ENCODE data around the gene TLCD2.

DNA sequence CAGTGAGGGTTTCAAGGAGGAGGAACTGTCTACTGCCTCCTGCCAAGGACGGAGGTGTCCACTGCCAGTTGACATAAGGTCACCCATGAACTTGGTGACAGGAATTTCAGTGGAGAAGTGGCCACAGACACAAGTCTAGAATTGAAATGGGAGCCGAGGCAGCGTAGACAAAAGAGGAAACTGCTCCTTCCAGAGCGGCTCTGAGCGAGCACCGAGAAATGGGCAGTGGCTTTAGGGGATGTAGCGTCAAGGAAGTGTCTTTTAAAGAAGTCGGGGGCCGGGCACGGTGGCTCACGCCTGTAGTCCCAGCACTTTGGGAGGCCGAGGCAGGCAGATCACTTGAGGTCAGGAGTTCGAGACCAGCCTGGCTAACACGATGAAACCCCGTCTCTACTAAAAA, 48.6 kb upstream of the TLCD2 start:
- TF ChIP-seq, protein P1, sequence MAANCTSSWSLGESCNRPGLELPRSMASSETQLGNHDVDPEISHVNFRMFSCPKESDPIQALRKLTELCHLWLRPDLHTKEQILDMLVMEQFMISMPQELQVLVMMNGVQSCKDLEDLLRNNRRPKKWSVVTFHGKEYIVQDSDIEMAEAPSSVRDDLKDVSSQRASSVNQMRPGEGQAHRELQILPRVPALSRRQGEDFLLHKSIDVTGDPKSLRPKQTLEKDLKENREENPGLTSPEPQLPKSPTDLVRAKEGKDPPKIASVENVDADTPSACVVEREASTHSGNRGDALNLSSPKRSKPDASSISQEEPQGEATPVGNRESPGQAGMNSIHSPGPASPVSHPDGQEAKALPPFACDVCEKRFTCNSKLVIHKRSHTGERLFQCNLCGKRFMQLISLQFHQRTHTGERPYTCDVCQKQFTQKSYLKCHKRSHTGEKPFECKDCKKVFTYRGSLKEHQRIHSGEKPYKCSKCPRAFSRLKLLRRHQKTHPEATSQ (CRISPR knock-in tag; IDR thresholded peaks at IDR 0.05; ENCODE audit: borderline replicate concordance), result no peak
- TF ChIP-seq, protein P2, sequence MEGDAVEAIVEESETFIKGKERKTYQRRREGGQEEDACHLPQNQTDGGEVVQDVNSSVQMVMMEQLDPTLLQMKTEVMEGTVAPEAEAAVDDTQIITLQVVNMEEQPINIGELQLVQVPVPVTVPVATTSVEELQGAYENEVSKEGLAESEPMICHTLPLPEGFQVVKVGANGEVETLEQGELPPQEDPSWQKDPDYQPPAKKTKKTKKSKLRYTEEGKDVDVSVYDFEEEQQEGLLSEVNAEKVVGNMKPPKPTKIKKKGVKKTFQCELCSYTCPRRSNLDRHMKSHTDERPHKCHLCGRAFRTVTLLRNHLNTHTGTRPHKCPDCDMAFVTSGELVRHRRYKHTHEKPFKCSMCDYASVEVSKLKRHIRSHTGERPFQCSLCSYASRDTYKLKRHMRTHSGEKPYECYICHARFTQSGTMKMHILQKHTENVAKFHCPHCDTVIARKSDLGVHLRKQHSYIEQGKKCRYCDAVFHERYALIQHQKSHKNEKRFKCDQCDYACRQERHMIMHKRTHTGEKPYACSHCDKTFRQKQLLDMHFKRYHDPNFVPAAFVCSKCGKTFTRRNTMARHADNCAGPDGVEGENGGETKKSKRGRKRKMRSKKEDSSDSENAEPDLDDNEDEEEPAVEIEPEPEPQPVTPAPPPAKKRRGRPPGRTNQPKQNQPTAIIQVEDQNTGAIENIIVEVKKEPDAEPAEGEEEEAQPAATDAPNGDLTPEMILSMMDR (CRISPR knock-in tag; IDR thresholded peaks at IDR 0.05), result no peak
- TF ChIP-seq, protein P3, sequence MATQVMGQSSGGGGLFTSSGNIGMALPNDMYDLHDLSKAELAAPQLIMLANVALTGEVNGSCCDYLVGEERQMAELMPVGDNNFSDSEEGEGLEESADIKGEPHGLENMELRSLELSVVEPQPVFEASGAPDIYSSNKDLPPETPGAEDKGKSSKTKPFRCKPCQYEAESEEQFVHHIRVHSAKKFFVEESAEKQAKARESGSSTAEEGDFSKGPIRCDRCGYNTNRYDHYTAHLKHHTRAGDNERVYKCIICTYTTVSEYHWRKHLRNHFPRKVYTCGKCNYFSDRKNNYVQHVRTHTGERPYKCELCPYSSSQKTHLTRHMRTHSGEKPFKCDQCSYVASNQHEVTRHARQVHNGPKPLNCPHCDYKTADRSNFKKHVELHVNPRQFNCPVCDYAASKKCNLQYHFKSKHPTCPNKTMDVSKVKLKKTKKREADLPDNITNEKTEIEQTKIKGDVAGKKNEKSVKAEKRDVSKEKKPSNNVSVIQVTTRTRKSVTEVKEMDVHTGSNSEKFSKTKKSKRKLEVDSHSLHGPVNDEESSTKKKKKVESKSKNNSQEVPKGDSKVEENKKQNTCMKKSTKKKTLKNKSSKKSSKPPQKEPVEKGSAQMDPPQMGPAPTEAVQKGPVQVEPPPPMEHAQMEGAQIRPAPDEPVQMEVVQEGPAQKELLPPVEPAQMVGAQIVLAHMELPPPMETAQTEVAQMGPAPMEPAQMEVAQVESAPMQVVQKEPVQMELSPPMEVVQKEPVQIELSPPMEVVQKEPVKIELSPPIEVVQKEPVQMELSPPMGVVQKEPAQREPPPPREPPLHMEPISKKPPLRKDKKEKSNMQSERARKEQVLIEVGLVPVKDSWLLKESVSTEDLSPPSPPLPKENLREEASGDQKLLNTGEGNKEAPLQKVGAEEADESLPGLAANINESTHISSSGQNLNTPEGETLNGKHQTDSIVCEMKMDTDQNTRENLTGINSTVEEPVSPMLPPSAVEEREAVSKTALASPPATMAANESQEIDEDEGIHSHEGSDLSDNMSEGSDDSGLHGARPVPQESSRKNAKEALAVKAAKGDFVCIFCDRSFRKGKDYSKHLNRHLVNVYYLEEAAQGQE (IDR thresholded peaks at IDR 0.05; ENCODE audit: borderline replicate concordance in 1 of 2, low read depth in 1 of 2, low read length in 2 of 2), result no peak
- TF ChIP-seq, protein P4, sequence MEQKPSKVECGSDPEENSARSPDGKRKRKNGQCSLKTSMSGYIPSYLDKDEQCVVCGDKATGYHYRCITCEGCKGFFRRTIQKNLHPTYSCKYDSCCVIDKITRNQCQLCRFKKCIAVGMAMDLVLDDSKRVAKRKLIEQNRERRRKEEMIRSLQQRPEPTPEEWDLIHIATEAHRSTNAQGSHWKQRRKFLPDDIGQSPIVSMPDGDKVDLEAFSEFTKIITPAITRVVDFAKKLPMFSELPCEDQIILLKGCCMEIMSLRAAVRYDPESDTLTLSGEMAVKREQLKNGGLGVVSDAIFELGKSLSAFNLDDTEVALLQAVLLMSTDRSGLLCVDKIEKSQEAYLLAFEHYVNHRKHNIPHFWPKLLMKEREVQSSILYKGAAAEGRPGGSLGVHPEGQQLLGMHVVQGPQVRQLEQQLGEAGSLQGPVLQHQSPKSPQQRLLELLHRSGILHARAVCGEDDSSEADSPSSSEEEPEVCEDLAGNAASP (CRISPR knock-in tag; IDR thresholded peaks at IDR 0.05; ENCODE audit: borderline replicate concordance), result no peak
- TF ChIP-seq ZNF564 (CRISPR knock-in tag; IDR thresholded peaks at IDR 0.05), result no peak
- no peak for TF ChIP-seq ZNF382 (CRISPR knock-in tag; IDR thresholded peaks at IDR 0.05; ENCODE audit: borderline replicate concordance)
- TF ChIP-seq POLR2A (IDR thresholded peaks at IDR 0.05; ENCODE audit: insufficient read depth in 1 of 2, low read depth in 2 of 2, low read length in 2 of 2), result no peak
- TF ChIP-seq ZNF30 (CRISPR knock-in tag; IDR thresholded peaks at IDR 0.05), result no peak
- TF ChIP-seq MAFF (IDR thresholded peaks at IDR 0.05; ENCODE audit: low read depth, low read length), result no peak
- no peak for TF ChIP-seq ZBTB8A (CRISPR knock-in tag; IDR thresholded peaks at IDR 0.05; ENCODE audit: borderline replicate concordance, low read depth)

Measured in HepG2 (cell line).